ENCODE measurements around the gene HPCAL1.

DNA sequence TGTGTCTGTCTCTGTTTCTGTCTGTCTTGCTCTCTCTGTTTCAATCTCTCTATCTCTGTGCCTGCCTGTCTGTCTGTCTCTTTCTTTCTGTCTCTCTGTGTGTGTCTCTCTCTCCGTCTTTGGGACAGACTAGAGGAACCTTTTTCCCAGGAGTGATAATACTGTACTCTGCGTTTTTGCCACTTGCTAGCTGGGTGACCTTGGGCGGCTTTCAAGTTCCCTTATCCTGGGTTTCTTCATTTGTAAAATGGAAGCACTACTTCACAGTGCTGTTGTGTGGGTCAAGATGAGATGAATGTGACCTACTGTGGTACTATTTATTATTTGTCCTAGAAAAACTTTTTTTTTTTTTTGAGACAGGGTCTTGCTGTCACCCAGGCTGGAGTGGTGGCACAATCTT is 42.4 kb downstream of the HPCAL1 start:
- TF ChIP-seq, protein P1, sequence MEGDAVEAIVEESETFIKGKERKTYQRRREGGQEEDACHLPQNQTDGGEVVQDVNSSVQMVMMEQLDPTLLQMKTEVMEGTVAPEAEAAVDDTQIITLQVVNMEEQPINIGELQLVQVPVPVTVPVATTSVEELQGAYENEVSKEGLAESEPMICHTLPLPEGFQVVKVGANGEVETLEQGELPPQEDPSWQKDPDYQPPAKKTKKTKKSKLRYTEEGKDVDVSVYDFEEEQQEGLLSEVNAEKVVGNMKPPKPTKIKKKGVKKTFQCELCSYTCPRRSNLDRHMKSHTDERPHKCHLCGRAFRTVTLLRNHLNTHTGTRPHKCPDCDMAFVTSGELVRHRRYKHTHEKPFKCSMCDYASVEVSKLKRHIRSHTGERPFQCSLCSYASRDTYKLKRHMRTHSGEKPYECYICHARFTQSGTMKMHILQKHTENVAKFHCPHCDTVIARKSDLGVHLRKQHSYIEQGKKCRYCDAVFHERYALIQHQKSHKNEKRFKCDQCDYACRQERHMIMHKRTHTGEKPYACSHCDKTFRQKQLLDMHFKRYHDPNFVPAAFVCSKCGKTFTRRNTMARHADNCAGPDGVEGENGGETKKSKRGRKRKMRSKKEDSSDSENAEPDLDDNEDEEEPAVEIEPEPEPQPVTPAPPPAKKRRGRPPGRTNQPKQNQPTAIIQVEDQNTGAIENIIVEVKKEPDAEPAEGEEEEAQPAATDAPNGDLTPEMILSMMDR (IDR thresholded peaks at IDR 0.05; ENCODE audit: control extremely low read depth in 1 of 3, insufficient read depth in 1 of 3, low read depth in 1 of 3, low read length in 3 of 3) = no peak
- TF ChIP-seq EP300 (IDR thresholded peaks at IDR 0.05; ENCODE audit: borderline replicate concordance in 1 of 2, low read depth in 2 of 2, low read length in 2 of 2) (no peak), POLR2A (IDR thresholded peaks at IDR 0.05; ENCODE audit: control extremely low read depth in 1 of 2, low read depth in 2 of 2, low read length in 2 of 2) (no peak), EGR1 (IDR thresholded peaks at IDR 0.05; ENCODE audit: borderline replicate concordance, low read depth, low read length) (no peak), PHF8 (conservative IDR thresholded peaks at IDR 0.05; ENCODE audit: low read depth, low read length) (no peak), BRCA1 (IDR thresholded peaks at IDR 0.05; ENCODE audit: low read depth, low read length) (no peak), YY1 (IDR thresholded peaks at IDR 0.05; ENCODE audit: low read depth, low read length) (no peak), POLR2AphosphoS5 (IDR thresholded peaks at IDR 0.05; ENCODE audit: low read depth, low read length) (no peak), TAF1 (IDR thresholded peaks at IDR 0.05; ENCODE audit: low read depth, low read length) (no peak), ZNF274 (IDR thresholded peaks at IDR 0.05; ENCODE audit: borderline replicate concordance, extremely low read depth, low read length) (no peak), JUND (IDR thresholded peaks at IDR 0.05; ENCODE audit: low read length) (no peak), BACH1 (IDR thresholded peaks at IDR 0.05; ENCODE audit: low read length) (no peak), SP1 (IDR thresholded peaks at IDR 0.05; ENCODE audit: low read depth, low read length) (no peak), CHD1 (IDR thresholded peaks at IDR 0.05; ENCODE audit: low read depth, low read length) (no peak)
